HL-60/S4 treated with retinoic acid at 250 ng/mL for 4 days and 3 days (cell line): ENCODE data around the gene SYNGR1.
"Not testable (repeated sequence)": the region's sequence is repeated elsewhere in the genome, so short reads cannot be mapped to it uniquely, and the experiment has no call there.

Experiments used
- in situ Hi-C: fragments of 300-500 bp; cut with MboI; formaldehyde crosslinking; loops from 2 replicates; pipeline ENCODE4 v1.7.0; 2022; ENCODE audit warnings: low sequenced_read_pairs

The SYNGR1 gene

GRCh38 chr22:39401301-39401631 is 51.5 kb downstream of the SYNGR1 start:
- in situ Hi-C loops = no loop called here

DNA sequence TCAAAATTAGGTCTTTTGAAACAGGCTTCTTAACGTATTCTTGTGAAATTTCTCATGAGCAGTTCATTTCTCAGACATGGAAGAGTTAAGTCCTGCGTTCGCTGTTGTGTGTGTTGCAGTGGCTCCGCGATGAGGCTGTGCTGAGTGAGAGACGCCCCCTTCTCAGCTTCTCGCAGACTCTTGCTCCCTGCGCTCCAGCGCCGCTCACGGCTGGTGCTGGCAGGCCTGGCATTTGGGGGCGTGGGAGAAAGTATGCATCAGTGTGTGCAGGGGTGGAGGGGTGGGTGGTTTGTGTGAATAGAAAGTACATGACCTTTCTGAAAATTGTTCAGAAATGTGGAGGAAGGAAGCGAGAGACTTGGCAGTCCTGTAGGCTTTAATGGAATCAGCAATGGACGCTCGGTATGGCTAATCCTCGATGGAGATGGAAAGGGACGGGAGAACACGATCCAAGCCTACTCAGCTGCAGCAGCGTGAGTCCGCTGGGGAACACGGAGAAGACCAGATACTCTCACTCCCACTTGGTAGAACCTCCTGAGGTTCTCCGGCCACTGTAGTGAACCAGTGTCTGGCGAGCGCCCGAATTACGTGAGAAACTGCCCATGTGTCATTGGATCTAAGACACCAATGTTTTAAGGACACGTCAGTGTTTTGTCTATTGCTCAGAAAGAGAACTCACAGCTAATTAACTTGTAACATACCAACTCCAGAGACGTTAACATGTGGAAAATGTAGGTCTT is 55.7 kb downstream of the SYNGR1 start:
- in situ Hi-C loops = no loop called here

GRCh38 chr22:39408173-39408572 is 58.4 kb downstream of the SYNGR1 start:
- in situ Hi-C loops = no loop called here

DNA sequence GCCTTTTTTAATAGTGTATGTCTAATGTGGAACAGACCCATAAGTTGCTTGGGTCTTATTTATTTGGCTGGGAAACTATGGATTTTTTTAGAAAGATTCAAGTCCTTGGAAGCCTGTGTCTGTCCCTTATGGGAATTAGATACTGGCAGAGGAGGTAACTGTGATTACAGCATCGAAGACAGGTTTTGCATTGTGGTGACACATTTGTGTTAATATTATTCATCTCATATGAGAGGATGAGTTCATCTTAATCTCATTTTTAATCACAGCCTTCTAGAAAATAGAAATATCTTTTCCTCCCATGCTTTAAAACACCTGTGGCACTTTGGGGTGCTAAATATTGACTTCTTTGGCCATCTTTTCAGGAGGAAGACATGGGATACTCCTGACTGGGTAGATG is 59.0 kb downstream of the SYNGR1 start:
- in situ Hi-C loops = no loop called here

DNA sequence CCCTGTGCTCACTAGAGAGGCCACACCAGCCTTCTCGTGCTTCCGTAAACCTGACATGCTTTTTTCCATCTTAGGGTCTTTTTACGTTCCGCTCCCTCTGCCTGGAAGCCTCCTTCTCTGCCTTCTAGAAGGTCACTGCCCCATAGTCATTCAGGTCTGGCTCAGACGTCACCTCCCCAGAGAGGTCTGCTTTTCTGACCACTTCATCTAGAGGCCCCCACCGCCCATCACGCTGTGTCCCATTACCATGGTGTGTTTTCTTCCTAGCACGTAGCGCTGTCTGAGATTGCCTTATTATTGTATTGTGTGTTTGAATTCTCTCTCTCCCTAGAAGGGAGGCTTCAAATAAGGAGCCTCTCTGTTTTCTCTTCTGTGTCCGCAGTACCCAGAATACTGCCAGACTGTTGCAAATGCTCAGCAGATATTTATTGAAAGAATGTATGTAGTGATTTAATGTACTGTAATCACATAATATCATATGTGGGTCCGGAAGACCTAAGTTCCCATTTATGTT is 59.8 kb downstream of the SYNGR1 start:
- in situ Hi-C loops = no loop called here

- in situ Hi-C loops = no loop called here
Observed at GRCh38 chr22:39410264-39410663, 60.5 kb downstream of the SYNGR1 start.

DNA sequence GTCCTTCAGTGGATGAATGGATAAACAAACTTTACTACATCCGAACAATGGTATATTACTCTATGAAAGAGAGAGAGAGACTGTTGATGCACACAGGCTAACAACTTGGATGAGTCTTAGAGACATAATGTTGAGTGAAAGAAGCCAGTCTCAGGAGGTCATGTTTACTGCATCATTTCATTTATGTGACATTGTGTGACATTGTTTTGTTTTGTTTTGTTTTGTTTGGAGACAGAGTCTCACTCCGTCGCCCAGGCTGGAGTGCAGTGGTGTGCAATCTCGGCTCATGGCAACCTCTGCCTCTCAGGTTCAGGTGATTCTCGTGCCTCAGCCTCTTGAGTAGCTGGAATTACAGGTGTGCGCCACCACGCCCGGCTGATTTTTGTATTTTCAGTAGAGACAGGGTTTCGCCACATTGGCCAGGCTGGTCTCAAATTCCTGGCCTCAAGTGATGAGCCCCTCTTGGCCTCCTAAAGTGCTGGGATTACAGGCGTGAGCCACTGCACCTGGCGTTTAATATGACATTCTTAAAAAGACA is 62.1 kb downstream of the SYNGR1 start:
- in situ Hi-C loops = not testable (repeated sequence)

DNA sequence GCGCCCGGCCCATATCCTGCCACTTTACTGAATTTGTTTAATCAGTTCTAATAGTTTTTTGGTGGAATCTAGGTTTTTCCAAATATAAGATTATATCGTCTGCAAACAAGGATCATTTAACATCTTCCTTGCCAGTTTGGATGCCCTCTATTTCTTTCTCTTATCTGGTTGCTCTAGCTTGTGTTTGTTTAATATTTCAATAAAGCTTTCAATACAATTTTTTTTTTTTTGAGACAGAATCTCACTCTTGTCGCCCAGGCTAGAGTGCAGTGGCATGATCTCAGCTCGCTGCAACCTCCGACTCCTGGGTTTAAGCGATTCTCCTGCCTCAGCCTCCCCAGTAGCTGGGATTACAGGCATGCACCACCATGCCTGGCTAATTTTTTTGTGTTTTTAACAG is 63.4 kb downstream of the SYNGR1 start:
- in situ Hi-C loops = not testable (repeated sequence)

- in situ Hi-C loops = no loop called here
Observed at GRCh38 chr22:39414377-39414776, 64.6 kb downstream of the SYNGR1 start.

DNA sequence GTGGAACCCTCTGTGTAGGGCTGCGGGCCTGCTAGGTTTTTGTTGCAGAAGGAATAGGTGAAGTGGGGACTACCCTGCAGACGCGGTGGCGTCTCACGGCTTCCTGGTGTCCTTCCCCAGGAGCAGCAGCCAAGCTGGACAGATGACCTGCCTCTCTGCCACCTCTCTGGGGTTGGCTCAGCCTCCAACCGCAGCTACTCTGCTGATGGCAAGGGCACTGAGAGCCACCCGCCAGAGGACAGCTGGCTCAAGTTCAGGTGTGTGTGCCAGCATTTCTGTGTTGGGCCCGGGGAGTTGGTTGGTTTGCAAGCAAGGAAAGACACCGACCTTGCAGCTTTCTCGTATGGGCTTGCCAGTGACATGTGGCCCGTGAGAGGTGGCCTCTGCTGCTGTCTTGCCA is 65.1 kb downstream of the SYNGR1 start:
- in situ Hi-C loops = no loop called here

- in situ Hi-C loops = no loop called here
Observed at GRCh38 chr22:39415506-39415905, 65.7 kb downstream of the SYNGR1 start.

DNA sequence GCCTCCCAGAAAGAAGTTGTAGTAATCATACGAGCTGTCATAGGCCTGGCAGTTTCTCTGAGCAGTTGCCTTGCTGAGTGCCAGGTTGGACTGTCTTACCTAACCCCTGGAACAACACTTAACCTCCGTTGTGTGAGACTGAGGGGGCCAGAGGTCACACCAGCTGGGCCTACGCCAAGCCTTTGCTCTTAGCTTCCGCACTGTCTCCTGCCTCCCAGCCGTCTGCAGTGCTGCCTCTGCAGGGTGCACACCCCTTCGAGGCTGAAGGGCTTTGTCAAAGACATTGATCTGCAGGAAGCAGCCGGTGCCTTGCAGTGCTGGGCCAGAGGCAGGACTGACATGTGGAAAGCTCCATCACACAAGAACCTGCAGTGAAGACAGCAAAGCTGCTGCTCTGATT is 66.5 kb downstream of the SYNGR1 start:
- in situ Hi-C loops = no loop called here

DNA sequence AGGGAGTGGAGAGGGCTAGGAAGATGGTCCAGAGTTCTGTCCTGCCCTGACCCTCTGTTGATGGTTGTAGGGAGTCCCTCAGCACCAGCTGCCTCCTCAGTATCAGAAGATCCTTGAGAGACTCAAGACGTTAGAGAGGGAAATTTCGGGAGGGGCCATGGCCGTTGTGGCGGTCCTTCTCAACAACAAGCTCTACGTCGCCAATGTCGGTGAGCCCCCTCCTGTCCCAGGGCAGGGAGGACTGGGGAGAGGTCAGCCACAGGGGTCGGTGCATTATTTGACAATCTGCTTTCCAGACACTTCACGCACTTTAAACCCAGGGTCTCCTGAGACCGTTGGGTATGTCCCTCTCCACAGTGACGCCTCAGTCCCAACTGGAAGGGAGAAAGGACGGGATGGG is 67.8 kb downstream of the SYNGR1 start:
- in situ Hi-C loops = no loop called here

DNA sequence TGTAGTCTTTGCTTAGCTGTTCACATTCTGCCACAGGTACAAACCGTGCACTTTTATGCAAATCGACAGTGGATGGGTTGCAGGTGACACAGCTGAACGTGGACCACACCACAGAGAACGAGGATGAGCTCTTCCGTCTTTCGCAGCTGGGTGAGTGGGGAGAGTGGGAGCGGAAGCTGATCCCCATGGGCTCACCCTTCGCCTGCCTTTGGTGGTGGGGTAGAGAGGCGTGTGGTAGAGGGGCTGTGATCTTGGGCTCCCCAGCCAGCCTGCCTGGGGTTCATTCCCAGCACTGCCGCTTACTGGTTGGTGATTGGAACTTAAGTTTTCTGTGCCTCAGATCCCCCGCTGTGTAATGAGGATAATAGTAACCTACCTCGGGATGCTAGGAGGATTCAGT is 68.9 kb downstream of the SYNGR1 start:
- in situ Hi-C loops = no loop called here

GRCh38 chr22:39419096-39419495 is 69.3 kb downstream of the SYNGR1 start:
- in situ Hi-C loops = no loop called here

- in situ Hi-C loops = no loop called here
Observed at GRCh38 chr22:39419911-39420310, 70.1 kb downstream of the SYNGR1 start.

DNA sequence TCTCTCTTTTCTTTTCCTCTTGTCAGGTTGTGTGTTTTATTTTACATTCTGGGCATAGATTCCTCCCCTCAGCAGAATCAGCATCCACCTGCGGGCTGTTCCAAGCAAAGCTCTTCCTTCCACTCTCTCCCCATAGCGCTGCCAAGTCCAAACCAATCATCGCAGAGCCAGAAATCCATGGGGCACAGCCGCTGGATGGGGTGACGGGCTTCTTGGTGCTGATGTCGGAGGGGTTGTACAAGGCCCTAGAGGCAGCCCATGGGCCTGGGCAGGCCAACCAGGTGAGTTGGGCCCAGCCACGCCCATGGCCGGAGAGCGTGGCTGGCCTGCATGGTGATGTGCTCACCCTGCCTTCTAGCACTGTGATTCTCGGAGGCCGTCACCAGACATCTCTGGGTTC is 71.9 kb downstream of the SYNGR1 start:
- in situ Hi-C loops = no loop called here

DNA sequence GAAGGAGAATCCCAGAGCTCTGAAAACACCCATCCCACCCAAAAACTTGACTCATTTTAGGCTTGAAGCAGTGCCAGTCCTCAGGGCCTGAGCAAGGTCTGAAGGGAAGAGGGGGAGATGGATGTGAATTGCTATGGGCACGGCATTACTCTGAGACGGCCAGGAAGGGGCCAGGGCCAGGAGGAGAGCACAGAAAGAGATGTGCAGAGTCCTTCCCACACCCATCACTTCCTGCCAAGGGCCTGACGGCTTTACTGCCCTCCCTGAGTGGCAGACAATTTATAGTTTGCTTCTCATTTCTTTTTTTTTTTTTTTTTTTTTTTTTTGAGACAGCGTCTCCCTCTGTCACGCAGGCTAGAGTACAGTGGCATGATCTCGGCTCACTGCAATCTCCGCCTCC is 72.3 kb downstream of the SYNGR1 start:
- in situ Hi-C loops = no loop called here

DNA sequence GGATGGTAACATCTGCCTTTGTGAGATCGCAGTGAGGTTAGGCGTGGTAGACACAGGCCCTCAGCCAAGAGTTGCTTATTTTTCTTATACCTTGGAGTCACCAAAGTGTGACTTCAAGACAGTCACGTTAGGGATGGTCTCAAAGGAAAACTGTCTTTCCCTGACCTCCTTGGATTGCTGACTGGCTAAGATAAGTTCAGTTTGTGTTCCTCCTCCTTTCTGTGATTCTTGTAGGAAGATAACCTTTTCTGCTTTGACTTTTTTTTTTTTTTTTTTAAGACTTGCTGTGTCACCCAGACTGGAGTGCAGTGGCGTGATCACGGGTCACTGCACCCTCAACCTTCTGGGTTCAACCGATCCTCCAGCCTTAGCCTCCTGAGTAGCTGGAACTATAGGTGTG is 72.9 kb downstream of the SYNGR1 start:
- in situ Hi-C loops = no loop called here

- in situ Hi-C loops = no loop called here
Observed at GRCh38 chr22:39423976-39424375, 74.2 kb downstream of the SYNGR1 start.

DNA sequence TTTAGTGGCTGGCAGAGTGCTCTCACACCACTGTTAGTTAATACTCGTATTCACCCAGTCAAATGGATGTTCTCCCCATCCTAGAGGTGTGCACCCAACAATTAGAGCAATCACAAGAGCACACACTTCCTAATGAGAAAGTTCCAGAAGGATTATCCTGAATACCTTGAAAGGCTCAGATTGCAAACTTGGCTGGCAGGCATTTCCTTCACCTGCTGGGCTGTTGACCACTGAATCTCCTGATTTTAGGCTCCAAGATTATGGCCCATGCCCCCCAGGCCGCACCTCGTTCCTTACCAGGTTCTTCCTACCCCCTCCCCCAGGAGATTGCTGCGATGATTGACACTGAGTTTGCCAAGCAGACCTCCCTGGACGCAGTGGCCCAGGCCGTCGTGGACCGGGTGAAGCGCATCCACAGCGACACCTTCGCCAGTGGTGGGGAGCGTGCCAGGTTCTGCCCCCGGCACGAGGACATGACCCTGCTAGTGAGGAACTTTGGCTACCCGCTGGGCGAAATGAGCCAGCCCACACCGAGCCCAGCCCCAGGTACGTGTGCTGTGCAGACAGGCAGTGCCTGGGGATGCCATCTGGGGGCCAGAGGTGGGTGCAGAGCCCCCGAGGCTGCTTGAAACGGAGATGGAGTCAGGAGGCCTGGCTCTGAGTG is 76.7 kb downstream of the SYNGR1 start:
- in situ Hi-C loops = no loop called here
